Measurements from ENCODE around the gene GRAMD1B. TPM values are rescaled to one million over a fixed set of nuclear protein-coding genes. Genes with fewer than 3 reads are reported as not detected.
A peak's percentile ranks its signal among the peaks of the same experiment; 100 is the strongest.

The GRAMD1B gene
- total RNA-seq, 2 experiments from 2014 or later: 16.1 to 21.8 TPM

DNA sequence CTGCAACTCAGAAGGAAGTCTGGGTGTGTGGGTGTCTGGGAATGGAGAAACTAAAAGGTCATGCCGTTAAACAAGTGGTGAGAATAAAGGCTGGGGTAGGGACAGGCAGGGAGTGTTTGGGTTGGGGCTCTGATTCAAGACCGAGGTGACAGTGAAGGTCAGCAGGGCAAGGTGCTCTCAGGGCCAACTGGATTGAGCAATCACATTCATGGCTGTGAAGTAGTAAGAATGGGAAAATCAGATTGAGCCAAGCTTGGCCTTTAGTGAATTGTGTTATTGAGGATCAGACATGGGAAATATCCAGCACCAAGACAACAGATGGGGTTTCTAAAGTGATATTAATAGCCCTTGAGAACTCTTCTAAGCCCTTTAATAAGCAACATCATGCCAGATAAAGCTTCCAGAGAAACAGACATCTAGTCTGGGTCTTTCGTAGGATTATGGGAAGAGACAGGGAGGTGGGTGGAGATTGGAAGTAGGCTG lies 200.1 kb downstream of the GRAMD1B start:
- ChIA-PET CTCF (no interaction called here), POLR2A (no interaction called here)
- Mint-ChIP-seq H3K36me3 (ENCODE audit: low read depth) (no peaks in the 10 kb centered on the region), H3K27me3 (peaks cover 14% of the 10 kb centered on the region), H3K4me3 (no peak overlapping the region), H3K9me3 (no peaks in the 10 kb centered on the region), H3K4me1 (ENCODE audit: low read depth) (no peaks in the 10 kb centered on the region), H3K27ac (no peak overlapping the region)
- ATAC-seq (ENCODE audit: poor library complexity) (no peak), DNase-seq (no peak)
- no peak overlapping the region for H3K27ac ChIP-seq (ENCODE audit: low read depth in 1 of 2, low read length in 2 of 2)
- H3K4me3 ChIP-seq (ENCODE audit: low read length): no peak overlapping the region
- TF ChIP-seq, protein P1, sequence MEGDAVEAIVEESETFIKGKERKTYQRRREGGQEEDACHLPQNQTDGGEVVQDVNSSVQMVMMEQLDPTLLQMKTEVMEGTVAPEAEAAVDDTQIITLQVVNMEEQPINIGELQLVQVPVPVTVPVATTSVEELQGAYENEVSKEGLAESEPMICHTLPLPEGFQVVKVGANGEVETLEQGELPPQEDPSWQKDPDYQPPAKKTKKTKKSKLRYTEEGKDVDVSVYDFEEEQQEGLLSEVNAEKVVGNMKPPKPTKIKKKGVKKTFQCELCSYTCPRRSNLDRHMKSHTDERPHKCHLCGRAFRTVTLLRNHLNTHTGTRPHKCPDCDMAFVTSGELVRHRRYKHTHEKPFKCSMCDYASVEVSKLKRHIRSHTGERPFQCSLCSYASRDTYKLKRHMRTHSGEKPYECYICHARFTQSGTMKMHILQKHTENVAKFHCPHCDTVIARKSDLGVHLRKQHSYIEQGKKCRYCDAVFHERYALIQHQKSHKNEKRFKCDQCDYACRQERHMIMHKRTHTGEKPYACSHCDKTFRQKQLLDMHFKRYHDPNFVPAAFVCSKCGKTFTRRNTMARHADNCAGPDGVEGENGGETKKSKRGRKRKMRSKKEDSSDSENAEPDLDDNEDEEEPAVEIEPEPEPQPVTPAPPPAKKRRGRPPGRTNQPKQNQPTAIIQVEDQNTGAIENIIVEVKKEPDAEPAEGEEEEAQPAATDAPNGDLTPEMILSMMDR (IDR thresholded peaks at IDR 0.05): no peak
- no peaks in the 10 kb centered on the region for H3K36me3 ChIP-seq (ENCODE audit: insufficient read depth, low read length)
- H3K27me3 ChIP-seq (ENCODE audit: control insufficient read depth in 1 of 2, insufficient read depth in 2 of 2, low read length in 2 of 2): peaks cover 0 to 4% of the 10 kb centered on the region in 2 experiments
- intact Hi-C loops (cut with DNase I, micrococcal nuclease): no loop called here
- no peaks in the 10 kb centered on the region for H3K4me1 ChIP-seq (ENCODE audit: insufficient read depth, low read length)
- H3K9me3 ChIP-seq (ENCODE audit: control insufficient read depth in 1 of 2, insufficient read depth in 1 of 2, low read length in 2 of 2): no peaks in the 10 kb centered on the region

- H3K27ac ChIP-seq (ENCODE audit: low read depth in 1 of 2, low read length in 2 of 2): no peak overlapping the region
- intact Hi-C loops (cut with DNase I, micrococcal nuclease): no loop called here
- no peaks in the 10 kb centered on the region for H3K36me3 ChIP-seq (ENCODE audit: insufficient read depth, low read length)
- Mint-ChIP-seq H3K27ac (no peak overlapping the region), H3K27me3 (peaks cover 40% of the 10 kb centered on the region), H3K36me3 (ENCODE audit: low read depth) (no peaks in the 10 kb centered on the region), H3K4me3 (no peak overlapping the region), H3K9me3 (no peaks in the 10 kb centered on the region), H3K4me1 (ENCODE audit: low read depth) (no peaks in the 10 kb centered on the region)
- ChIA-PET CTCF (interaction anchor here (2.3 kb wide), 1 partner anchor 68 kb away, joined by 16 read pairs; no protein-coding TSS in a partner anchor), POLR2A (no interaction called here)
- H3K27me3 ChIP-seq (ENCODE audit: control insufficient read depth in 1 of 2, insufficient read depth in 2 of 2, low read length in 2 of 2): peaks cover 0 to 4% of the 10 kb centered on the region in 2 experiments
- ATAC-seq (ENCODE audit: poor library complexity) (no peak), DNase-seq (no peak)
- peaks cover 6% of the 10 kb centered on the region for H3K4me1 ChIP-seq (ENCODE audit: insufficient read depth, low read length)
- TF ChIP-seq, protein P1 (IDR thresholded peaks at IDR 0.05): no peak
- H3K9me3 ChIP-seq (ENCODE audit: control insufficient read depth in 1 of 2, insufficient read depth in 1 of 2, low read length in 2 of 2): no peaks in the 10 kb centered on the region
- H3K4me3 ChIP-seq (ENCODE audit: low read length): no peak overlapping the region
These were observed 210.0 kb downstream of the GRAMD1B start for GRCh38 chr11:123640029-123640428.

DNA sequence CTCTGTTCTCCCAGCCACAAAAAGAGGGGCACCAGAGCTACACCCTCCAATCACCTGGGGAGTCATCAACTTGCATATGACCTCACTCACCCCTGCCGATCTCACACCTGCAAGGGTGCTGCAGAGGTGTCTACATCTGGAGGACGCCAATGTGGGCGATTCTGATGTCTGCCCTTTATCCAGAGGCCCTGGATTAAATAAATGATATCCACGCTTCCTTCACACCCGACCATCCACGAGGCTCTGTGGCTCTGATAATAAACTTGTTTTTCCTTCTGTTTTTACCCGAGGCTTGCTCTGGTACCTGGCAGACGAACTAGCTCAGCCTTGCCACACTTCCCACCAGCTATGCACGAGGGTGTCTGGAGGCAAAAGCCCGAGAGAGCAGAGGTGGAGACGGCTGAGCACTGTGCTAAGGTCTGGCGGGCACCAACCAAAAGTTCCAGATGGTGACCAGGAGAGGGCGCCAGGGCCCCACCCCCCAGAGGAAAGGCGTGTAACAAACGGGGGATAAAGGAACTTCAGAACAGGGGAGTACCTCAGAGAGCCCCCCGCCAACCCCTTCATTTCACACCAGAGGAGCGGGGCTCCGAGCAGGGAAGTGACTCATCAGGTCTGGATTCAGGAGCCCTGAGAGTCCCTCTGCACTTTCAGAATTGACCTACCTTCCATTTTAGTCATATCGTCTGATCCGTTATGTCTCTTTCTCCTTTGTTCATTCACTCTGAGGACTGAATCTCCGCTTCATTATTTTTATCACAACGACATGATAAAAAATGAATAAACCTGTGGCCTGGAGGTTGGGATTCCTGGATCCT lies 210.8 kb downstream of the GRAMD1B start:
- Histone ChIP-seq H3K27ac (ENCODE audit: low read depth in 1 of 2, low read length in 2 of 2) (no peak overlapping the region), H3K4me1 (ENCODE audit: insufficient read depth, low read length) (peaks cover 6% of the 10 kb centered on the region), H3K4me3 (ENCODE audit: low read length) (no peak overlapping the region), H3K9me3 (ENCODE audit: control insufficient read depth in 1 of 2, insufficient read depth in 1 of 2, low read length in 2 of 2) (no peaks in the 10 kb centered on the region), H3K36me3 (ENCODE audit: insufficient read depth, low read length) (no peaks in the 10 kb centered on the region), H3K27me3 (ENCODE audit: control insufficient read depth in 1 of 2, insufficient read depth in 2 of 2, low read length in 2 of 2) (peaks cover 0 to 6% of the 10 kb centered on the region in 2 experiments)
- Mint-ChIP-seq H3K9me3 (no peaks in the 10 kb centered on the region), H3K4me3 (no peak overlapping the region), H3K36me3 (ENCODE audit: low read depth) (no peaks in the 10 kb centered on the region), H3K27ac (no peak overlapping the region), H3K4me1 (ENCODE audit: low read depth) (no peaks in the 10 kb centered on the region), H3K27me3 (peaks cover 38% of the 10 kb centered on the region)
- intact Hi-C loops (cut with DNase I, micrococcal nuclease): loop anchor here (1.0 kb wide), 1 partner anchor 66 kb away; no protein-coding TSS in a partner anchor
- peak; percentile 19 to 73 (median 39) for DNase-seq
- ATAC-seq (ENCODE audit: poor library complexity): peak; percentile 80
- CTCF ChIA-PET: interaction anchor here (2.3 kb wide), 1 partner anchor 67 kb away, joined by 16 read pairs; no protein-coding TSS in a partner anchor
- TF ChIP-seq, protein P1 (IDR thresholded peaks at IDR 0.05): peak; percentile 68
- POLR2A ChIA-PET: no interaction called here

Data from CD4-positive, alpha-beta T cell (primary cell).